Measurements from ENCODE around the gene ENTPD1.
"Not testable (repeated sequence)": the region's sequence is repeated elsewhere in the genome, so short reads cannot be mapped to it uniquely, and the experiment has no call there.

Gene ENTPD1

GRCh38 chr10:95728526-95728925, 27.4 kb upstream of the ENTPD1 start:
- in situ Hi-C loops (cut with MboI; ENCODE audit: low sequenced_read_pairs, unreplicated experiment) = no loop called here
- no peak for DNase-seq (ENCODE audit: low spot score)
- no peak for TF ChIP-seq CTCF (IDR thresholded peaks at IDR 0.05; ENCODE audit: borderline replicate concordance, control extremely low read depth, extremely low read depth, insufficient read depth, missing control alignments)

GRCh38 chr10:95729323-95730055, 26.5 kb upstream of the ENTPD1 start:
- no peak for TF ChIP-seq CTCF (IDR thresholded peaks at IDR 0.05; ENCODE audit: borderline replicate concordance, control extremely low read depth, extremely low read depth, insufficient read depth, missing control alignments)
- DNase-seq (ENCODE audit: low spot score) = no peak
- in situ Hi-C loops (cut with MboI; ENCODE audit: low sequenced_read_pairs, unreplicated experiment) = no loop called here

GRCh38 chr10:95730233-95730632, 25.7 kb upstream of the ENTPD1 start:
- DNase-seq (ENCODE audit: low spot score) = no peak
- no peak for TF ChIP-seq CTCF (IDR thresholded peaks at IDR 0.05; ENCODE audit: borderline replicate concordance, control extremely low read depth, extremely low read depth, insufficient read depth, missing control alignments)
- in situ Hi-C loops (cut with MboI; ENCODE audit: low sequenced_read_pairs, unreplicated experiment) = no loop called here

DNA sequence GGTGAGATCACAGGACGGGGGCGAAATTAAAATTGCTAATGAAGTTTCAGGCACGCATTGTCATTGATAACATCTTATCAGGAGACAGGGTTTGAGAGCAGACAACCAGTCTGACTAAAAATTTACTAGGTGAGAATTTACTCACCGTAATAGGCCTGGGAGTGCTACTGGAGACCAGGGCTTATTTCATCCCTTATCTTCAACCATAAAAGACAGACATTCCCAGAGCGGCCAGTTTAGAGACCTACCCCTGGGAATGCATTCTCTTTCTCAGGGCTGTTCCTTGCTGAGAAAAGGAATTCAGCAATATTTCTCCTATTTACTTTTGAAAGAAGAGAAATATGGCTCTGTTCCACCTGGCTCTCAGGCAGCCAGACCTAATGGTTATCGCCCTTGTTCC, 23.1 kb upstream of the ENTPD1 start:
- DNase-seq (ENCODE audit: low spot score); in situ Hi-C loops (cut with MboI; ENCODE audit: low sequenced_read_pairs, unreplicated experiment): not testable (repeated sequence)

DNA sequence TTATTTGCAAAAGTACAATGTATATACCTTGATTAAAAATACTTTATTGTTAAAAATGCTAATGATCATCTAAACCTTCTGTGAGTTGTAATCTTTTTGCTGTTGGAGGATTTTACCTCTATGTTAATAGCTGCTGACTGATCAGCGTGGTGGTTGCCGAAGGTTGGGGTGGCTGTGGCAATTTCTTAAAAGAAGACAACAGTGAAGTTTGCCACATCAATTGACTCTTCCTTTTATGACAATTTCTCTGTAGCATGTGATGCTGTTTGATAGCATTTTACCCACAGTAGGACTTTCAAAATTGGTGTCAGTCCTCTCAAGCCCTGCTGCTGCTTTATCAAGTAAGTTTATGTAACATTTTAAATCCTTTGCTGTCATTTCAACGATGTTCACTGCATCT, 16.9 kb upstream of the ENTPD1 start:
- TF ChIP-seq CTCF (IDR thresholded peaks at IDR 0.05; ENCODE audit: borderline replicate concordance, control extremely low read depth, extremely low read depth, insufficient read depth, missing control alignments) = no peak
- in situ Hi-C loops (cut with MboI; ENCODE audit: low sequenced_read_pairs, unreplicated experiment) = no loop called here
- no peak for DNase-seq (ENCODE audit: low spot score)

DNA sequence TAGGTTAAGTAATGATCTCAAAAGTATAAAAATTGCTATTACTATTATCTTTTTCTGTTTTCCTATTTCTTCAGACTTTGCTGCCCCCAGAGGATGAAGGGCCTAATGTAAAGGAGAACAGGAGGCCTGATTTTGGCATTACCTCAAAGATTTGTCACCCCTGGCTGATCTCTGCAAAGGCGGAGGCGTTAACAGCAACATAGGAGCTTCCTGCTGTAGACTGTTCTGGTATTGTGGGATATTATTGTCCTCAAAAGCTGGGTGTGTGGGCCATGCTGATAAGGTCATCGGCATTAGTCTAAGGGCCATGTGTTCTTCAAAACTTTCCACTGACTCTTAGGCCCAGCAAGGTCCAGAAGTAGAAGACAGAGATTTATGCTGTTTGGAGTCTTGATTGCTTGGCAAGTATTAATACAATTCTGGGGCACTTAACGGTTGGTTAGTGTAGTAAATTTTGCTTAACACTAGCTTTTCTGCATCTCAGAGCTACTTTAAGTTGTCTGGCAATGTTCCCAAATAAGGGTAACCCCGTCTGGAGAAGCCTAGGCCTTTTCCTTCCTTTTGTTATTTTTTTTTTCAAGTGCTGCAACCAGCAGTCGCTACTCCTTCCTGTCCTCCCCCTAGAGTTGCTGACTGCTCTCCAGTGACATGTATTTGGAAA, 14.0 kb upstream of the ENTPD1 start:
- TF ChIP-seq CTCF (IDR thresholded peaks at IDR 0.05; ENCODE audit: borderline replicate concordance, control extremely low read depth, extremely low read depth, insufficient read depth, missing control alignments) = peak; percentile 19
- in situ Hi-C loops (cut with MboI; ENCODE audit: low sequenced_read_pairs, unreplicated experiment) = no loop called here
- peak; percentile 49 for DNase-seq (ENCODE audit: low spot score)

DNA sequence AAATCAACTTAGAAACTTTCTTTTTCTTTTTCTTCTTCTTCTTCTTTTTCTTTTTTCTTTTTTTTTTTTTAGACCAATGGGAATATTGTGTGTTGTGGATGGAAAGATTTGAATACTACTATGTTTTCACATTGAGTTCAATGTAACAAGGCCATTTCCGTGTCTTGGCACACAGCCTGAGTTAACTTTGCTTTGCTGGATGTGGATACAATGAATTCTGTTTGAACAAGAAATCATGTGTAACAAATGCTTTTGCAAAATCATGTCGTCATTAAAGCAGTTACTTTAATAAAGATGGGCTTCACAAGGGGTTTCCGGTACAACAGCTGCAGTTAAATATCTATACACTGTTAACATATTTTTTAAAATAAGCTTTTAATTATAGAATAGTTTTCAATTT, 13.5 kb upstream of the ENTPD1 start:
- no peak for DNase-seq (ENCODE audit: low spot score)
- in situ Hi-C loops (cut with MboI; ENCODE audit: low sequenced_read_pairs, unreplicated experiment) = no loop called here
- TF ChIP-seq CTCF (IDR thresholded peaks at IDR 0.05; ENCODE audit: borderline replicate concordance, control extremely low read depth, extremely low read depth, insufficient read depth, missing control alignments) = no peak
